ENCODE data around the gene CENPS. TPM values are rescaled to one million over a fixed set of nuclear protein-coding genes. Genes with fewer than 3 reads are reported as not detected.

Gene CENPS
- total and polyA plus RNA-seq, 5 donors from 2014 or later = 4.9 to 8.7 (median 6.7) TPM

GRCh38 chr1:10490286-10490970, 60.2 kb downstream of the CENPS start:
- H3K9me3 Mint-ChIP-seq = peaks cover 0 to 1% (median 0%) of the 10 kb centered on the region in 7 donors
- H3K27ac ChIP-seq (ENCODE audit: insufficient read depth, low read length, poor library complexity, severe bottlenecking) = no peak overlapping the region
- H3K4me3 Mint-ChIP-seq = no peak overlapping the region
- ATAC-seq (ENCODE audit: low read depth in 2 of 2) = no peak
- H3K4me1 ChIP-seq (ENCODE audit: control insufficient read depth, insufficient read depth, low read length, poor library complexity, severe bottlenecking) = peaks cover 10% of the 10 kb centered on the region
- peaks cover 11% of the 10 kb centered on the region for H3K36me3 Mint-ChIP-seq
- no peak for DNase-seq
- no peak overlapping the region for H3K4me3 ChIP-seq (ENCODE audit: low read depth, low read length)
- no peaks in the 10 kb centered on the region for H3K27me3 Mint-ChIP-seq
- H3K27me3 ChIP-seq (ENCODE audit: control insufficient read depth, insufficient read depth, low read length) = no peaks in the 10 kb centered on the region
- no peaks in the 10 kb centered on the region for H3K9me3 ChIP-seq (ENCODE audit: control insufficient read depth in 2 of 2, low read length in 2 of 2)
- H3K27ac Mint-ChIP-seq = no peak overlapping the region
- H3K4me1 Mint-ChIP-seq = peaks cover 11 to 27% (median 11%) of the 10 kb centered on the region in 4 donors
- H3K36me3 ChIP-seq (ENCODE audit: control insufficient read depth, insufficient read depth, low read length) = peaks cover 8% of the 10 kb centered on the region

Other genes with a start within 250 kb of the CENPS start
- gene KIF1B, start 219.9 kb upstream of the CENPS start, total RNA-seq = 26.6 TPM
- gene KIF1B, start 219.9 kb upstream of the CENPS start, polyA plus RNA-seq = 1 to 10 TPM in 3 of 4 donors, under 1 TPM in 1; 0.79 to 2.3 (median 2.0) TPM
- gene PGD, start 31.4 kb upstream of the CENPS start, total RNA-seq = 23.2 TPM
- gene PGD, start 31.4 kb upstream of the CENPS start, polyA plus RNA-seq = 10 to 100 TPM; 36.0 to 42.4 (median 40.6) TPM
- not detected for gene CORT, start 19.6 kb downstream of the CENPS start, total RNA-seq
- gene CORT, start 19.6 kb downstream of the CENPS start, polyA plus RNA-seq = not detected
- 19.2 TPM for gene DFFA, start 42.1 kb downstream of the CENPS start, total RNA-seq
- 10 to 100 TPM; 16.3 to 21.4 (median 18.5) TPM for gene DFFA, start 42.1 kb downstream of the CENPS start, polyA plus RNA-seq
- gene PEX14, start 44.5 kb downstream of the CENPS start, total RNA-seq = 22.4 TPM
- gene PEX14, start 44.5 kb downstream of the CENPS start, polyA plus RNA-seq = 1 to 10 TPM; 3.5 to 5.2 (median 4.4) TPM

All from CD4-positive, CD25-positive, alpha-beta regulatory T cell (primary cell).